ENCODE results near the gene TRIM36. TPM values are rescaled to one million over a fixed set of nuclear protein-coding genes. Genes with fewer than 3 reads are reported as not detected.

Gene TRIM36
- polyA plus RNA-seq, 2 of the 4 experiments (the other 2 are of a cell fraction): 0.28 to 1.2 TPM

DNA sequence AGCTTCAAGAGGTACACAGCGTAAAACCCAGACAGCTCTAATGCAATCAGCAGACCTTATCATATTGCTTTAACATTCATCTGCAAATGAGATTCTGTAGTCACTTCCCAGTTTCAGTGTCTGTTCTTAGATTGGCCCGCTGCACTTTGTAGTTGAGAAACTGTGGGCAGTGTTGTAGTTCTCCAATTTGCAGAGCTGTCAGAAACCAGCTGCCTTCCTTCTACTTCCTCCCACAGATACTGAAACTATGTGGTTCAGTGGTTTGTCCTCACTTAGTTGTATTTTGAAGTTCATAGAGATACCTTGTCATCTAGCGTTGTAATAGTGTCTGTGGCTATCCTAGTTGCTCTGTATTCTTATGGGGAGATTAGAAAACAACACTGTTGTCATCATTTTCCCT lies 39.6 kb upstream of the TRIM36 start:
- DNase-seq (ENCODE audit: low read depth in 1 of 2, low spot score in 1 of 2): no peak
- ChIA-PET POLR2A (no interaction called here), CTCF (no interaction called here)
- no peak for ATAC-seq
- Histone ChIP-seq H3K27ac (no peak overlapping the region), H3K9me3 (no peaks in the 10 kb centered on the region), H3K4me1 (no peaks in the 10 kb centered on the region), H3K4me2 (no peak overlapping the region), H3K4me3 (no peak overlapping the region)
- FAIRE-seq: no peak
- TF ChIP-seq CEBPB (IDR thresholded peaks at IDR 0.05): no peak
- TF ChIP-seq CHD2 (IDR thresholded peaks at IDR 0.05; ENCODE audit: low read length, partially characterized antibody): no peak
- TF ChIP-seq, protein P1, sequence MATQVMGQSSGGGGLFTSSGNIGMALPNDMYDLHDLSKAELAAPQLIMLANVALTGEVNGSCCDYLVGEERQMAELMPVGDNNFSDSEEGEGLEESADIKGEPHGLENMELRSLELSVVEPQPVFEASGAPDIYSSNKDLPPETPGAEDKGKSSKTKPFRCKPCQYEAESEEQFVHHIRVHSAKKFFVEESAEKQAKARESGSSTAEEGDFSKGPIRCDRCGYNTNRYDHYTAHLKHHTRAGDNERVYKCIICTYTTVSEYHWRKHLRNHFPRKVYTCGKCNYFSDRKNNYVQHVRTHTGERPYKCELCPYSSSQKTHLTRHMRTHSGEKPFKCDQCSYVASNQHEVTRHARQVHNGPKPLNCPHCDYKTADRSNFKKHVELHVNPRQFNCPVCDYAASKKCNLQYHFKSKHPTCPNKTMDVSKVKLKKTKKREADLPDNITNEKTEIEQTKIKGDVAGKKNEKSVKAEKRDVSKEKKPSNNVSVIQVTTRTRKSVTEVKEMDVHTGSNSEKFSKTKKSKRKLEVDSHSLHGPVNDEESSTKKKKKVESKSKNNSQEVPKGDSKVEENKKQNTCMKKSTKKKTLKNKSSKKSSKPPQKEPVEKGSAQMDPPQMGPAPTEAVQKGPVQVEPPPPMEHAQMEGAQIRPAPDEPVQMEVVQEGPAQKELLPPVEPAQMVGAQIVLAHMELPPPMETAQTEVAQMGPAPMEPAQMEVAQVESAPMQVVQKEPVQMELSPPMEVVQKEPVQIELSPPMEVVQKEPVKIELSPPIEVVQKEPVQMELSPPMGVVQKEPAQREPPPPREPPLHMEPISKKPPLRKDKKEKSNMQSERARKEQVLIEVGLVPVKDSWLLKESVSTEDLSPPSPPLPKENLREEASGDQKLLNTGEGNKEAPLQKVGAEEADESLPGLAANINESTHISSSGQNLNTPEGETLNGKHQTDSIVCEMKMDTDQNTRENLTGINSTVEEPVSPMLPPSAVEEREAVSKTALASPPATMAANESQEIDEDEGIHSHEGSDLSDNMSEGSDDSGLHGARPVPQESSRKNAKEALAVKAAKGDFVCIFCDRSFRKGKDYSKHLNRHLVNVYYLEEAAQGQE (IDR thresholded peaks at IDR 0.05): no peak
- no peak for TF ChIP-seq JUNB (IDR thresholded peaks at IDR 0.05)
- no peak for TF ChIP-seq POLR2AphosphoS2 (conservative IDR thresholded peaks at IDR 0.05; ENCODE audit: low read length)
- no peak for TF ChIP-seq FOSB (CRISPR knock-in tag; IDR thresholded peaks at IDR 0.05)
- no peak for TF ChIP-seq PHF8 (IDR thresholded peaks at IDR 0.05; ENCODE audit: borderline replicate concordance, low read depth)
- no peak for TF ChIP-seq CBX2 (IDR thresholded peaks at IDR 0.05; ENCODE audit: borderline replicate concordance, low read depth)
- no peak for TF ChIP-seq GATA3 (IDR thresholded peaks at IDR 0.05; ENCODE audit: borderline replicate concordance)
- no peak for TF ChIP-seq RFX5 (IDR thresholded peaks at IDR 0.05)
- TF ChIP-seq, protein P2, sequence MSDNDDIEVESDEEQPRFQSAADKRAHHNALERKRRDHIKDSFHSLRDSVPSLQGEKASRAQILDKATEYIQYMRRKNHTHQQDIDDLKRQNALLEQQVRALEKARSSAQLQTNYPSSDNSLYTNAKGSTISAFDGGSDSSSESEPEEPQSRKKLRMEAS (IDR thresholded peaks at IDR 0.05): no peak
- WGBS (ENCODE audit: missing lambda C conversion rate): 97% methylated on average over 3 of the region's 3 CpGs

DNA sequence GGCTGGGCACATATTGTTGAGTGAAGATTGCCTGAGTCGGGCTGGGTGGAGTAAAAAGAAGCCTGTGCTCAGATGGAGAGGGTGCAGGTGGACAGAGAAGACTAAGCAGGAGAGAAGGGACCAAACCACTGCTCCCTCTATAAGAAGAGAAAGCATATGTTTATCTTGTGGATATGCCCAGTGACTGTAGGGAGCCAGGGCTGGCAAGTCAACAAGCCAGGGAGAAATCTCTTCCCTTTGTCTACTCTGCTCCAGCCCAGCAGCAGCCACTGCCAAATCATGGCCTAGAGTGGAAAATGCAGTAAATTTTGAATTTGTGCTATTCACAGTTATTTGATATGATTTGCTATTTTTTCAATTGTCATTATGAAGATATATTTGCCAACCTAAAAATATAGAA lies 33.2 kb upstream of the TRIM36 start:
- no peak overlapping the region for H3K4me3 ChIP-seq
- H3K9me3 ChIP-seq: no peaks in the 10 kb centered on the region
- TF ChIP-seq PBX3 (IDR thresholded peaks at IDR 0.05): no peak
- TF ChIP-seq ZSCAN20 (CRISPR knock-in tag; IDR thresholded peaks at IDR 0.05): no peak
- TF ChIP-seq, protein P2 (IDR thresholded peaks at IDR 0.05): no peak
- no peak for TF ChIP-seq FOXS1 (CRISPR knock-in tag; IDR thresholded peaks at IDR 0.05)
- TF ChIP-seq PHF8 (IDR thresholded peaks at IDR 0.05; ENCODE audit: borderline replicate concordance, low read depth): no peak
- no peak for TF ChIP-seq MYC (IDR thresholded peaks at IDR 0.05; ENCODE audit: borderline replicate concordance, low read length)
- ChIA-PET POLR2A (no interaction called here), CTCF (no interaction called here)
- no peak overlapping the region for H3K27ac ChIP-seq
- H3K4me1 ChIP-seq: no peaks in the 10 kb centered on the region
- no peak for DNase-seq (ENCODE audit: low read depth in 1 of 2, low spot score in 1 of 2)
- 88% methylated on average over 1 of the region's 1 CpG for WGBS (ENCODE audit: missing lambda C conversion rate)
- H3K4me2 ChIP-seq: no peak overlapping the region
- FAIRE-seq: no peak
- no peak for ATAC-seq

DNA sequence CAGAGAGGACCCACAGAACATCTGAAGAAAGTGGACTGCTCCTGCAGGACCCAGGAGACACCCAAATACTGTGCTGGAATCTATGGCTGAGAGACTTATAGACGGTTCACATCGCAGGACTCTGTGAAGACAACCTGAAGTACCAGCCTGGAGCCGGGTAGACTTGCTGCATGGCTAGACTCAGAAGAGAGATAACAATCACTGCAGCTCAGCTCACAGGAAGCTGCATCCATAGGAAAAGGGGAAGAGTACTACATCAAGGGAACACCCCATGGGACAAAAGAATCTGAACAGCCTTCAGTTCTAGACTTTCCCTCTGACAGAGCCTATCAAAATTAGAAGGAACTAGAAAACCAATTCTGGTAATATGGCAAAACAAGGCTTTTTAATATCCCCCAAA lies 26.5 kb upstream of the TRIM36 start:
- Histone ChIP-seq H3K4me1 (peaks cover 9% of the 10 kb centered on the region; the same call in 2 of the 3 replicates), H3K4me3 (no peak overlapping the region), H3K9me3 (no peaks in the 10 kb centered on the region), H3K4me2 (no peak overlapping the region), H3K27ac (no peak overlapping the region)
- ChIA-PET POLR2A (no interaction called here), CTCF (no interaction called here)
- TF ChIP-seq KDM1A (IDR thresholded peaks at IDR 0.05; ENCODE audit: low read depth) (no peak), RFX5 (IDR thresholded peaks at IDR 0.05) (no peak), MAFK (IDR thresholded peaks at IDR 0.05; ENCODE audit: partially characterized antibody) (no peak), FOXS1 (CRISPR knock-in tag; IDR thresholded peaks at IDR 0.05) (no peak), NR3C1 (IDR thresholded peaks at IDR 0.05) (no peak), CTCF (IDR thresholded peaks at IDR 0.05) (no peak), GATA3 (IDR thresholded peaks at IDR 0.05; ENCODE audit: borderline replicate concordance) (no peak), RCOR1 (IDR thresholded peaks at IDR 0.05; ENCODE audit: low read depth, low read length) (no peak), SMC3 (IDR thresholded peaks at IDR 0.05) (no peak)
- no peak for FAIRE-seq
- ATAC-seq: no peak
- no peak for DNase-seq (ENCODE audit: low read depth in 1 of 2, low spot score in 1 of 2)
- 79% methylated on average over 3 of the region's 3 CpGs for WGBS (ENCODE audit: missing lambda C conversion rate)
